GM23338 (cell line): Measurements from ENCODE around the gene UQCC5. TPM values are rescaled to one million over a fixed set of nuclear protein-coding genes. Genes with fewer than 3 reads are reported as not detected.

ENCODE experiments used
- ATAC-seq: fragments of 200-7000 bp; cut with Tn5 transposase; 3 replicates; pipeline ENCODE4 v1.9.1; 2020
- DNase-seq: peaks from one replicate; pipeline ENCODE4 v3.0.0-alpha.2; 2015; ENCODE audit warnings: low spot score
- H2AFZ ChIP-seq: fragments of 200-600 bp; sonication (generic); 2 replicates; pipeline ENCODE4 v1.8.0; 2016; ENCODE audit warnings: antibody characterized with exemption, mild to moderate bottlenecking, moderate library complexity
- H3F3A ChIP-seq: fragments of 200-600 bp; sonication (generic); replicated peaks from 2 replicates; pipeline ENCODE4 v1.8.0; 2017; ENCODE audit warnings: antibody characterized with exemption, mixed run types, low read depth
- H3K27ac ChIP-seq: fragments of 200-600 bp; sonication (generic); 2 replicates; pipeline ENCODE4 v1.6.1; 2016; ENCODE audit warnings: low read depth
- H3K27me3 ChIP-seq: fragments of 200-600 bp; sonication (generic); 2 replicates; pipeline ENCODE4 v1.8.0; 2016; ENCODE audit warnings: mild to moderate bottlenecking, mixed run types, moderate library complexity; ENCODE audit not compliant: insufficient read depth
- H3K36me3 ChIP-seq: fragments of 200-600 bp; sonication (generic); 2 replicates; pipeline ENCODE4 v1.8.0; 2016; ENCODE audit warnings: mild to moderate bottlenecking; ENCODE audit not compliant: insufficient read depth
- H3K4me1 ChIP-seq: fragments of 200-600 bp; sonication (generic); 2 replicates; pipeline ENCODE4 v1.8.0; 2016; ENCODE audit warnings: mild to moderate bottlenecking, moderate library complexity; ENCODE audit not compliant: insufficient read depth
- H3K4me2 ChIP-seq: fragments of 200-600 bp; sonication (generic); 2 replicates; pipeline ENCODE4 v1.7.1; 2017; ENCODE audit warnings: mixed run types
- H3K4me3 ChIP-seq: fragments of 200-600 bp; sonication (generic); 2 replicates; pipeline ENCODE4 v1.6.1; 2016; ENCODE audit warnings: mixed run types
- H3K79me2 ChIP-seq: fragments of 200-600 bp; sonication (generic); replicated peaks from 2 replicates; pipeline ENCODE4 v1.8.0; 2017; ENCODE audit warnings: mild to moderate bottlenecking; ENCODE audit not compliant: insufficient read depth
- H3K9me2 ChIP-seq: fragments of 200-600 bp; sonication (generic); 2 replicates; pipeline ENCODE4 v1.8.0; 2017; ENCODE audit not compliant: insufficient read depth
- H4K20me1 ChIP-seq: fragments of 200-600 bp; sonication (generic); replicated peaks from 2 replicates; pipeline ENCODE4 v1.8.0; 2017; ENCODE audit warnings: mild to moderate bottlenecking; ENCODE audit not compliant: insufficient read depth
- H3K27ac Mint-ChIP-seq: 2 replicates; pipeline ENCODE4 v1.8.0; 2020; ENCODE audit warnings: inconsistent platforms, mild to moderate bottlenecking, moderate library complexity, mixed read lengths
- H3K27me3 Mint-ChIP-seq: 3 replicates; pipeline ENCODE4 v1.8.0; 2022; ENCODE audit warnings: low read depth, mild to moderate bottlenecking, moderate library complexity, mixed read lengths, inconsistent platforms; ENCODE audit not compliant: insufficient read depth, poor library complexity
- H3K36me3 Mint-ChIP-seq: 3 replicates; pipeline ENCODE4 v1.8.0; 2021; ENCODE audit warnings: low read depth, mild to moderate bottlenecking, inconsistent platforms, moderate library complexity, mixed read lengths
- H3K4me1 Mint-ChIP-seq: 3 replicates; pipeline ENCODE4 v1.8.0; 2020; ENCODE audit warnings: mild to moderate bottlenecking, inconsistent platforms, mixed read lengths
- H3K4me3 Mint-ChIP-seq: 3 replicates; pipeline ENCODE4 v1.8.0; 2021; ENCODE audit warnings: moderate library complexity, mild to moderate bottlenecking, inconsistent platforms, mixed read lengths
- H3K9me3 Mint-ChIP-seq: 3 replicates; pipeline ENCODE4 v1.8.0; 2020; ENCODE audit warnings: moderate library complexity, mild to moderate bottlenecking, inconsistent platforms, mixed read lengths
- CTCF ChIP-seq, 2 experiments: fragments of 200-600 bp in 1 of 2; sonication (generic) in 1 of 2; conservative IDR thresholded peaks; 2 replicates each; pipeline versions ENCODE4 v1.5.1 to v1.6.1; 2016 to 2017; ENCODE audit warnings: antibody characterized with exemption in 2 of 2, low read depth in 2 of 2, mild to moderate bottlenecking in 2 of 2, moderate library complexity in 1 of 2
- ETS1 ChIP-seq: IDR thresholded peaks from 2 replicates; pipeline ENCODE4 v1.6.1; 2016; ENCODE audit warnings: antibody characterized with exemption
- EZH2 ChIP-seq: fragments of 200-600 bp; sonication (generic); IDR thresholded peaks from one replicate; pipeline ENCODE4 v1.8.0; 2017; ENCODE audit warnings: antibody characterized with exemption, mild to moderate bottlenecking, low read depth; ENCODE audit not compliant: unreplicated experiment
- EZH2phosphoT487 ChIP-seq: fragments of 200-600 bp; sonication (generic); IDR thresholded peaks from one replicate; pipeline ENCODE4 v1.8.1; 2018; ENCODE audit warnings: antibody characterized with exemption; ENCODE audit not compliant: unreplicated experiment
- NANOG ChIP-seq: IDR thresholded peaks from 2 replicates; pipeline ENCODE4 v1.6.1; 2016; ENCODE audit warnings: antibody characterized with exemption, borderline replicate concordance
- STAT1 ChIP-seq: IDR thresholded peaks from one replicate; pipeline ENCODE4 v1.6.1; 2016; ENCODE audit warnings: antibody characterized with exemption; ENCODE audit not compliant: unreplicated experiment
- ZNF331 ChIP-seq: fragments of 250-450 bp; sonication (Bioruptor Pico); IDR thresholded peaks from 2 replicates; pipeline ENCODE4 v1.5.0; 2020; ENCODE audit warnings: low read depth, mild to moderate bottlenecking, moderate library complexity
- ZNF462 ChIP-seq: fragments of 250-450 bp; sonication (Bioruptor Pico); IDR thresholded peaks from 2 replicates; pipeline ENCODE4 v1.5.0; 2020; ENCODE audit warnings: mild to moderate bottlenecking, moderate library complexity
- polyA plus RNA-seq: library from polyadenylated mRNA; unstranded; fragments of >200 nt; fragmentation: Nextera tagmentation; extraction: Ambion mirVana; gene quantifications from 2 replicates; pipeline ENCODE4 v1.2.1, GENCODE V29; 2016
- total RNA-seq: library from RNA; depleted of rRNA; stranded (reverse); fragments of >200 nt; shearing (Covaris generic); gene quantifications from 2 replicates; pipeline ENCODE4 v1.2.3, GENCODE V29; 2014

Gene UQCC5
- total and polyA plus RNA-seq, 2 experiments from 2014 or later, result 2.6 to 156 TPM

GRCh38 chr3:52532838-52533622, 3.4 kb upstream of the UQCC5 start:
- peak overlapping the region; percentile 97 for H3K4me2 ChIP-seq
- peaks cover 31% of the 10 kb centered on the region for H3K4me1 Mint-ChIP-seq
- H3K4me1 ChIP-seq, result peaks cover 34% of the 10 kb centered on the region
- H3K4me3 ChIP-seq, result peak overlapping the region; percentile 80
- no peak overlapping the region for H2AFZ ChIP-seq
- no peak overlapping the region for H3K27ac Mint-ChIP-seq
- ATAC-seq (peak; percentile 0; the same call in 2 of the 3 replicates), DNase-seq (peak; percentile 70)
- H3K9me2 ChIP-seq, result no peaks in the 10 kb centered on the region
- H4K20me1 ChIP-seq, result peaks cover 26% of the 10 kb centered on the region
- peaks cover 18% of the 10 kb centered on the region for H3F3A ChIP-seq
- H3K4me3 Mint-ChIP-seq, result peak overlapping the region; percentile 84
- H3K27me3 ChIP-seq, result no peaks in the 10 kb centered on the region
- H3K36me3 ChIP-seq, result no peaks in the 10 kb centered on the region
- peaks cover 18% of the 10 kb centered on the region for H3K36me3 Mint-ChIP-seq
- no peaks in the 10 kb centered on the region for H3K9me3 Mint-ChIP-seq
- TF ChIP-seq ZNF462 (CRISPR knock-in tag) (no peak), EZH2phosphoT487 (no peak), ZNF331 (CRISPR knock-in tag) (no peak), NANOG (no peak), STAT1 (no peak), CTCF (conservative IDR thresholded peaks at IDR 0.05; ENCODE audit: low read depth in 2 of 2) (0 out of 4 replicates have a peak, but pooled peaks of 1 of the 2 experiments have one; percentile 0), ETS1 (no peak), EZH2 (no peak)
- H3K27ac ChIP-seq, result no peak overlapping the region
- H3K27me3 Mint-ChIP-seq, result peaks cover 26% of the 10 kb centered on the region
- peaks cover 50% of the 10 kb centered on the region for H3K79me2 ChIP-seq
